MM.1S (cell line): ENCODE results near the gene IKBKG.

Source experiments
- CTCF ChIP-seq: fragments of 300-600 bp; sonication (generic); IDR thresholded peaks from 2 replicates; pipeline ENCODE4 v1.5.1; 2016; ENCODE audit warnings: antibody characterized with exemption, low read length, mixed read lengths
- EZH2 ChIP-seq: fragments of 300-600 bp; sonication (generic); optimal IDR thresholded peaks from 2 replicates; pipeline ENCODE3; 2017; ENCODE audit warnings: low read depth, mild to moderate bottlenecking, antibody characterized with exemption, low read length, mixed read lengths

- TF ChIP-seq EZH2 (no peak), CTCF (no peak)
Observed at GRCh38 chrX:154546354-154547244, 821 bp upstream of the IKBKG start, which contains the start of gene G6PD.
